IMR-90 (cell line): ENCODE results near the gene ZNF831. TPM values are rescaled to one million over a fixed set of nuclear protein-coding genes. Genes with fewer than 3 reads are reported as not detected.

Source experiments
- ATAC-seq: fragments of 200-7000 bp; cut with Tn5 transposase; 2 replicates; pipeline ENCODE4 v1.9.1; 2020; ENCODE audit warnings: low read depth, mild to moderate bottlenecking, moderate library complexity
- BruUV-seq: library from RNA; stranded (reverse); fragments of 400-500 nt; replicated peaks from 2 replicates; lab custom pipeline; 2021; lab: Mats Ljungman, UMichigan
- CTCF ChIA-PET: fragments of 300-600 bp; formaldehyde crosslinking; extraction: SDS; loops from one replicate; lab custom pipeline; 2021; ENCODE audit warnings: antibody characterized with exemption; lab: Yijun Ruan, JAX
- POLR2A ChIA-PET: fragments of 300-600 bp; sonication (Branson Sonifier 250); formaldehyde crosslinking; loops from one replicate; lab custom pipeline; 2022; ENCODE audit warnings: antibody characterized with exemption; ENCODE audit not compliant: unreplicated experiment; lab: Charles Lee
- DNase-seq: peaks from one replicate; pipeline ENCODE4 v3.0.0; 2013
- H2AFZ ChIP-seq: replicated peaks from 2 replicates; pipeline ENCODE3; 2013; ENCODE audit warnings: low read length, mild to moderate bottlenecking; ENCODE audit not compliant: poor library complexity
- H2AK5ac ChIP-seq: 2 replicates; pipeline ENCODE4 v1.6.1; 2013; ENCODE audit warnings: low read depth, low read length, inconsistent platforms
- H2AK9ac ChIP-seq: replicated peaks from 2 replicates; pipeline ENCODE3; 2013; ENCODE audit warnings: mild to moderate bottlenecking, low read depth, low read length, moderate library complexity; ENCODE audit not compliant: poor library complexity
- H2BK120ac ChIP-seq: 2 replicates; pipeline ENCODE4 v1.6.1; 2013; ENCODE audit warnings: low read depth, low read length, inconsistent platforms
- H2BK15ac ChIP-seq: 3 replicates; pipeline ENCODE4 v1.6.1; 2013; ENCODE audit warnings: low read depth, low read length, inconsistent platforms
- H2BK20ac ChIP-seq: 2 replicates; pipeline ENCODE4 v1.6.1; 2013; ENCODE audit warnings: low read depth, mild to moderate bottlenecking, inconsistent platforms, low read length, moderate library complexity
- H2BK5ac ChIP-seq: 2 replicates; pipeline ENCODE4 v1.6.1; 2013; ENCODE audit warnings: mild to moderate bottlenecking, low read depth, low read length, inconsistent platforms; ENCODE audit not compliant: poor library complexity, severe bottlenecking
- H3K14ac ChIP-seq: replicated peaks from 2 replicates; pipeline ENCODE4 v1.6.1; 2013; ENCODE audit warnings: low read depth, low read length, inconsistent platforms
- H3K18ac ChIP-seq: 2 replicates; pipeline ENCODE4 v1.6.1; 2013; ENCODE audit warnings: low read depth, low read length, control low read depth
- H3K23ac ChIP-seq: 2 replicates; pipeline ENCODE4 v1.6.1; 2013; ENCODE audit warnings: low read depth, low read length, inconsistent platforms
- H3K27ac ChIP-seq: 2 replicates; pipeline ENCODE4 v1.5.1; 2013; ENCODE audit warnings: mild to moderate bottlenecking, control low read depth, low read length; ENCODE audit not compliant: insufficient read depth
- H3K27me3 ChIP-seq: 2 replicates; pipeline ENCODE4 v1.6.1; 2013; ENCODE audit warnings: low read length; ENCODE audit not compliant: control insufficient read depth, insufficient read depth
- H3K36me3 ChIP-seq: 2 replicates; pipeline ENCODE4 v1.6.1; 2013; ENCODE audit warnings: low read length, mixed read lengths; ENCODE audit not compliant: control insufficient read depth, insufficient read depth
- H3K4ac ChIP-seq: 2 replicates; pipeline ENCODE4 v1.6.1; 2013; ENCODE audit warnings: low read depth, low read length, inconsistent platforms
- H3K4me1 ChIP-seq: 2 replicates; pipeline ENCODE4 v1.6.1; 2013; ENCODE audit warnings: low read length, mixed read lengths; ENCODE audit not compliant: control insufficient read depth, insufficient read depth
- H3K4me2 ChIP-seq: 2 replicates; pipeline ENCODE4 v1.6.1; 2013; ENCODE audit warnings: low read depth, mild to moderate bottlenecking, control low read depth, low read length, moderate library complexity
- H3K4me3 ChIP-seq: 2 replicates; pipeline ENCODE4 v1.5.1; 2013; ENCODE audit warnings: low read depth, mild to moderate bottlenecking, control low read depth, low read length, moderate library complexity; ENCODE audit not compliant: insufficient read depth
- H3K56ac ChIP-seq: 2 replicates; pipeline ENCODE4 v1.6.1; 2013; ENCODE audit warnings: low read length, inconsistent platforms; ENCODE audit not compliant: insufficient read depth; ENCODE audit errors: extremely low read depth
- H3K79me1 ChIP-seq, 2 experiments: 2 replicates each; pipeline ENCODE4 v1.6.1; 2013; ENCODE audit warnings: low read length in 2 of 2, inconsistent platforms in 1 of 2, low read depth in 1 of 2
- H3K9ac ChIP-seq: 2 replicates; pipeline ENCODE4 v1.6.1; 2013; ENCODE audit warnings: low read depth, low read length, control low read depth
- H3K9me1 ChIP-seq: 2 replicates; pipeline ENCODE4 v1.6.1; 2013; ENCODE audit warnings: low read length, inconsistent platforms; ENCODE audit not compliant: insufficient read depth
- H3K9me3 ChIP-seq: 2 replicates; pipeline ENCODE4 v1.6.1; 2013; ENCODE audit warnings: low read length; ENCODE audit not compliant: control insufficient read depth, insufficient read depth
- H4K20me1 ChIP-seq: 2 replicates; pipeline ENCODE4 v1.6.1; 2013; ENCODE audit warnings: low read length, inconsistent platforms; ENCODE audit not compliant: insufficient read depth
- H4K5ac ChIP-seq: 2 replicates; pipeline ENCODE4 v1.6.1; 2013; ENCODE audit warnings: mild to moderate bottlenecking, low read depth, low read length, control low read depth
- H4K8ac ChIP-seq, 2 experiments: 2 replicates each; pipeline ENCODE4 v1.6.1; 2013; ENCODE audit warnings: low read depth in 2 of 2, low read length in 2 of 2, control low read depth in 1 of 2, inconsistent platforms in 1 of 2
- H4K91ac ChIP-seq: 2 replicates; pipeline ENCODE4 v1.6.1; 2013; ENCODE audit warnings: low read depth, low read length, inconsistent platforms; ENCODE audit not compliant: insufficient read depth
- BHLHE40 ChIP-seq: fragments of 150-350 bp; IDR thresholded peaks from 2 replicates; pipeline ENCODE4 v1.6.1; 2016; ENCODE audit warnings: mild to moderate bottlenecking, low read depth, low read length
- CEBPB ChIP-seq: IDR thresholded peaks from 2 replicates; pipeline ENCODE4 v1.6.1; 2012; ENCODE audit warnings: low read depth, low read length, improper control_type of control experiment
- CHD1 ChIP-seq: IDR thresholded peaks from 2 replicates; pipeline ENCODE4 v1.6.1; 2012; ENCODE audit warnings: low read depth, low read length, improper control_type of control experiment
- CTCF ChIP-seq: conservative IDR thresholded peaks from 2 replicates; pipeline ENCODE4 v1.5.1; 2012; ENCODE audit warnings: mild to moderate bottlenecking, low read depth, low read length, improper control_type of control experiment
- FOS ChIP-seq: fragments of 150-350 bp; IDR thresholded peaks from 2 replicates; pipeline ENCODE4 v1.6.1; 2016; ENCODE audit warnings: low read depth, low read length
- MAFK ChIP-seq: IDR thresholded peaks from 2 replicates; pipeline ENCODE4 v1.6.1; 2012; ENCODE audit warnings: low read depth, low read length, improper control_type of control experiment
- MAZ ChIP-seq: IDR thresholded peaks from 2 replicates; pipeline ENCODE4 v1.6.1; 2012; ENCODE audit warnings: low read depth, mild to moderate bottlenecking, low read length, improper control_type of control experiment, moderate library complexity, borderline replicate concordance
- MXI1 ChIP-seq: IDR thresholded peaks from 2 replicates; pipeline ENCODE4 v1.6.1; 2012; ENCODE audit warnings: low read depth, mild to moderate bottlenecking, low read length, moderate library complexity, borderline replicate concordance
- NFE2L2 ChIP-seq: fragments of 150-350 bp; IDR thresholded peaks from 2 replicates; pipeline ENCODE4 v1.6.1; 2016; ENCODE audit warnings: low read depth, mild to moderate bottlenecking, low read length
- POLR2A ChIP-seq: IDR thresholded peaks from 2 replicates; pipeline ENCODE4 v1.6.1; 2012; ENCODE audit warnings: mild to moderate bottlenecking, low read depth, low read length
- RAD21 ChIP-seq: IDR thresholded peaks from 2 replicates; pipeline ENCODE4 v1.6.1; 2012; ENCODE audit warnings: low read length, improper control_type of control experiment
- RCOR1 ChIP-seq: IDR thresholded peaks from 2 replicates; pipeline ENCODE4 v1.6.1; 2012; ENCODE audit warnings: mild to moderate bottlenecking, low read length, improper control_type of control experiment; ENCODE audit not compliant: insufficient replicate concordance
- RFX5 ChIP-seq: IDR thresholded peaks from 2 replicates; pipeline ENCODE4 v1.8.0; 2012; ENCODE audit warnings: low read depth, mild to moderate bottlenecking, low read length, moderate library complexity
- SMC3 ChIP-seq: fragments of 150-350 bp; IDR thresholded peaks from 2 replicates; pipeline ENCODE4 v1.6.1; 2016; ENCODE audit warnings: low read depth, mild to moderate bottlenecking, antibody characterized with exemption, low read length, moderate library complexity
- USF2 ChIP-seq: fragments of 150-350 bp; IDR thresholded peaks from 2 replicates; pipeline ENCODE4 v1.6.1; 2017; ENCODE audit warnings: mild to moderate bottlenecking, antibody characterized with exemption, low read length, low read depth
- WGBS, 2 experiments: methylation state at CpG; one replicate each; pipeline versions ENCODE4 v1.1.5 to v1.1.7; 2013; ENCODE audit warnings: missing lambda C conversion rate in 2 of 2; ENCODE audit not compliant: insufficient read length in 1 of 2; ENCODE audit errors: extremely low coverage in 2 of 2; 5-methylcytosine and 5-hydroxymethylcytosine counted together
- dilution Hi-C: fragments of 300-500 bp; cut with HindIII; formaldehyde crosslinking; loops from one replicate; pipeline ENCODE4 v1.14.3; 2018; ENCODE audit warnings: low sequenced_read_pairs; ENCODE audit not compliant: unreplicated experiment
- in situ Hi-C: fragments of 300-500 bp; cut with MboI; formaldehyde crosslinking; loops from 3 replicates; pipeline ENCODE4 v1.14.3; 2019; ENCODE audit warnings: low sequenced_read_pairs, inconsistent platforms, mixed read lengths
- intact Hi-C: fragments of 100-400 bp; cut with micrococcal nuclease; formaldehyde crosslinking; loops from 2 replicates; pipeline ENCODE4 v1.10.0; 2022
- polyA plus RNA-seq, 3 experiments: library from polyadenylated mRNA; depleted of rRNA; stranded (reverse); fragments of >200 nt; gene quantifications; 2 replicates each; pipeline ENCODE4 v1.2.3, GENCODE V29; 2012; ENCODE audit warnings: low replicate concordance in 1 of 3
- total RNA-seq: library from RNA; depleted of rRNA; stranded (reverse); fragments of >200 nt; gene quantifications from 2 replicates; pipeline ENCODE4 v1.2.3, GENCODE V29; 2012
- TF ChIP-seq, protein P1 (sequence below): fragments of 150-350 bp; IDR thresholded peaks from 2 replicates; pipeline ENCODE4 v1.6.1; 2016; ENCODE audit warnings: low read depth, mild to moderate bottlenecking, low read length, moderate library complexity, borderline replicate concordance

The ZNF831 gene
- total and polyA plus RNA-seq, 2 of the 4 experiments (the other 2 are of a cell fraction) = not detected

- Histone ChIP-seq H3K27ac (no peak overlapping the region), H2AFZ (no peak overlapping the region), H3K9ac (no peak overlapping the region), H3K56ac (no peak overlapping the region), H4K5ac (no peak overlapping the region), H3K9me3 (no peaks in the 10 kb centered on the region), H4K20me1 (no peaks in the 10 kb centered on the region), H2BK15ac (no peak overlapping the region), H4K8ac (no peak overlapping the region), H4K91ac (no peak overlapping the region), H3K27me3 (no peaks in the 10 kb centered on the region), H3K4me1 (no peaks in the 10 kb centered on the region), H3K9me1 (no peaks in the 10 kb centered on the region), H3K79me1 (no peaks in the 10 kb centered on the region), H3K23ac (no peak overlapping the region), H3K4me3 (no peak overlapping the region), H3K18ac (no peak overlapping the region), H2BK20ac (no peak overlapping the region), H2AK9ac (no peak overlapping the region), H2BK120ac (no peak overlapping the region), H3K14ac (no peak overlapping the region), H3K36me3 (no peaks in the 10 kb centered on the region), H2AK5ac (no peak overlapping the region), H2BK5ac (no peak overlapping the region), H3K4ac (no peak overlapping the region), H3K4me2 (no peak overlapping the region)
- WGBS, 2 experiments = 80% methylated on average over 10 of the region's 40 CpGs; no CpG with 5 or more reads in 1 of the 2 experiments
- no peak for ATAC-seq
- TF ChIP-seq CEBPB (no peak), NFE2L2 (no peak), FOS (no peak), CHD1 (no peak), MXI1 (no peak), CTCF (no peak), POLR2A (no peak), MAZ (no peak), MAFK (no peak), RFX5 (no peak), BHLHE40 (no peak), RCOR1 (no peak), SMC3 (no peak), USF2 (no peak), RAD21 (no peak)
- TF ChIP-seq, protein P1, sequence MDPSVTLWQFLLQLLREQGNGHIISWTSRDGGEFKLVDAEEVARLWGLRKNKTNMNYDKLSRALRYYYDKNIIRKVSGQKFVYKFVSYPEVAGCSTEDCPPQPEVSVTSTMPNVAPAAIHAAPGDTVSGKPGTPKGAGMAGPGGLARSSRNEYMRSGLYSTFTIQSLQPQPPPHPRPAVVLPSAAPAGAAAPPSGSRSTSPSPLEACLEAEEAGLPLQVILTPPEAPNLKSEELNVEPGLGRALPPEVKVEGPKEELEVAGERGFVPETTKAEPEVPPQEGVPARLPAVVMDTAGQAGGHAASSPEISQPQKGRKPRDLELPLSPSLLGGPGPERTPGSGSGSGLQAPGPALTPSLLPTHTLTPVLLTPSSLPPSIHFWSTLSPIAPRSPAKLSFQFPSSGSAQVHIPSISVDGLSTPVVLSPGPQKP = no peak
- dilution Hi-C loops = no loop called here
- in situ Hi-C loops = no loop called here
- ChIA-PET POLR2A (no interaction called here), CTCF (no interaction called here)
- BruUV-seq = no TSS peak
- no peak for DNase-seq
- intact Hi-C loops = no loop called here
Measured at GRCh38 chr20:59191036-59191755, 27.6 kb downstream of the ZNF831 start.
